SK-N-SH (cell line): ENCODE data around the gene RAB7A. TPM values are rescaled to one million over a fixed set of nuclear protein-coding genes. Genes with fewer than 3 reads are reported as not detected.
A peak's percentile ranks its signal among the peaks of the same experiment; 100 is the strongest.

Experiments
- CTCF ChIA-PET: fragments of 300-600, 350-600 bp; formaldehyde crosslinking; extraction: SDS; loops from one replicate; lab custom pipeline; 2021; lab: Yijun Ruan, JAX
- POLR2A ChIA-PET: fragments of 350-600 bp; sonication (Branson Sonifier 250); formaldehyde crosslinking; extraction: SDS; loops from one replicate; lab custom pipeline; 2020; ENCODE audit warnings: antibody characterized with exemption, inconsistent platforms; lab: Yijun Ruan, JAX
- DNase-seq: peaks from one replicate; pipeline ENCODE4 v3.0.0; 2012
- H2AFZ ChIP-seq: fragments of 200-600 bp; sonication (generic); 2 replicates; pipeline ENCODE4 v1.8.1; 2016; ENCODE audit warnings: antibody characterized with exemption, mild to moderate bottlenecking, low read depth
- H3F3A ChIP-seq: fragments of 200-600 bp; sonication (generic); replicated peaks from 2 replicates; pipeline ENCODE3; 2016; ENCODE audit warnings: antibody characterized with exemption, mild to moderate bottlenecking; ENCODE audit not compliant: insufficient read depth
- H3K27ac ChIP-seq, 2 experiments: fragments of 200-500 bp in 1 of 2; fragments of 200-600 bp in 1 of 2; sonication (Bioruptor generic) in 1 of 2; sonication (generic), shearing (Covaris generic) in 1 of 2; 2 replicates each; pipeline versions ENCODE4 v1.5.1 to v1.6.1; 2014 to 2016; ENCODE audit warnings: low read depth in 2 of 2, inconsistent platforms in 1 of 2, low read length in 1 of 2, mild to moderate bottlenecking in 1 of 2, mixed read lengths in 1 of 2
- H3K27me3 ChIP-seq: fragments of 200-600 bp; sonication (generic), shearing (Covaris generic); 2 replicates; pipeline ENCODE4 v1.6.1; 2016; ENCODE audit warnings: mixed run types; ENCODE audit not compliant: insufficient read depth
- H3K36me3 ChIP-seq, 2 experiments: fragments of 200-500 bp in 1 of 2; fragments of 200-600 bp in 1 of 2; sonication (Bioruptor generic) in 1 of 2; sonication (generic) in 1 of 2; replicated peaks in 1 of 2; 2 replicates each; pipeline versions ENCODE3 to v1.5.1; 2014 to 2016; ENCODE audit warnings: low read length in 1 of 2, mild to moderate bottlenecking in 1 of 2; ENCODE audit not compliant: insufficient read depth in 2 of 2, control insufficient read depth in 1 of 2
- H3K4me1 ChIP-seq, 2 experiments: fragments of 200-500 bp in 1 of 2; fragments of 200-600 bp in 1 of 2; sonication (Bioruptor generic) in 1 of 2; sonication (generic), shearing (Covaris generic) in 1 of 2; 2 replicates each; pipeline versions ENCODE4 v1.5.1 to v1.6.1; 2014 to 2016; ENCODE audit warnings: low read depth in 1 of 2, low read length in 1 of 2, mixed run types in 1 of 2; ENCODE audit not compliant: insufficient read depth in 2 of 2, control insufficient read depth in 1 of 2
- H3K4me2 ChIP-seq: fragments of 200-600 bp; sonication (generic), shearing (Covaris generic); 2 replicates; pipeline ENCODE4 v1.6.1; 2017; ENCODE audit warnings: mixed run types
- H3K4me3 ChIP-seq, 2 experiments: fragments of 200-500 bp in 1 of 2; fragments of 200-600 bp in 1 of 2; sonication (Bioruptor generic) in 1 of 2; sonication (generic), shearing (Covaris generic) in 1 of 2; 2 replicates each; pipeline versions ENCODE4 v1.5.1 to v1.8.1; 2014 to 2016; ENCODE audit warnings: low read depth in 2 of 2, inconsistent platforms in 1 of 2, low read length in 1 of 2, mild to moderate bottlenecking in 1 of 2, mixed read lengths in 1 of 2, moderate library complexity in 1 of 2
- H3K79me2 ChIP-seq: fragments of 200-600 bp; sonication (generic); 2 replicates; pipeline ENCODE4 v1.8.1; 2017; ENCODE audit warnings: mild to moderate bottlenecking; ENCODE audit not compliant: insufficient read depth
- H3K9ac ChIP-seq: fragments of 200-600 bp; sonication (generic); 2 replicates; pipeline ENCODE4 v1.6.1; 2017; ENCODE audit warnings: mixed run types
- H3K9me2 ChIP-seq: fragments of 200-600 bp; sonication (generic); 2 replicates; pipeline ENCODE4 v1.6.1; 2017; ENCODE audit warnings: mixed run types
- H3K9me3 ChIP-seq: fragments of 200-600 bp; sonication (generic); 2 replicates; pipeline ENCODE4 v1.6.1; 2017; ENCODE audit warnings: mixed run types, mild to moderate bottlenecking, moderate library complexity
- H4K20me1 ChIP-seq: fragments of 200-600 bp; sonication (generic); 2 replicates; pipeline ENCODE4 v1.6.1; 2017; ENCODE audit warnings: mild to moderate bottlenecking, mixed run types; ENCODE audit not compliant: insufficient read depth
- EP300 ChIP-seq, 2 experiments: IDR thresholded peaks; 2 replicates each; pipeline versions ENCODE4 v1.4.0 to v1.6.1; 2012; ENCODE audit warnings: borderline replicate concordance in 1 of 2, low read depth in 1 of 2, low read length in 1 of 2
- FOSL2 ChIP-seq: IDR thresholded peaks from 2 replicates; pipeline ENCODE4 v1.4.0; 2012; ENCODE audit warnings: low read depth, mild to moderate bottlenecking, moderate library complexity, borderline replicate concordance
- GABPA ChIP-seq: IDR thresholded peaks from 2 replicates; pipeline ENCODE4 v1.4.0; 2012; ENCODE audit warnings: low read depth, mild to moderate bottlenecking
- GATA2 ChIP-seq: sonication (generic); formaldehyde crosslinking; IDR thresholded peaks from 2 replicates; pipeline ENCODE4 v1.5.0; 2020; ENCODE audit warnings: mild to moderate bottlenecking, missing genetic modification reagents
- MEF2A ChIP-seq: IDR thresholded peaks from 2 replicates; pipeline ENCODE4 v1.4.0; 2012; ENCODE audit warnings: low read depth, borderline replicate concordance
- NFIC ChIP-seq: IDR thresholded peaks from 2 replicates; pipeline ENCODE4 v1.4.0; 2012; ENCODE audit warnings: borderline replicate concordance
- NRF1 ChIP-seq: IDR thresholded peaks from 2 replicates; pipeline ENCODE4 v1.6.1; 2012; ENCODE audit warnings: low read depth, mild to moderate bottlenecking, low read length
- POLR2AphosphoS5 ChIP-seq: IDR thresholded peaks from 2 replicates; pipeline ENCODE4 v1.6.1; 2012; ENCODE audit warnings: low read depth, low read length
- RXRA ChIP-seq: IDR thresholded peaks from 2 replicates; pipeline ENCODE4 v1.4.0; 2012; ENCODE audit warnings: low read depth, mild to moderate bottlenecking, borderline replicate concordance
- SMC3 ChIP-seq: IDR thresholded peaks from 2 replicates; pipeline ENCODE4 v1.6.1; 2012; ENCODE audit warnings: low read depth, low read length, improper control_type of control experiment
- TAF1 ChIP-seq: IDR thresholded peaks from 2 replicates; pipeline ENCODE4 v1.6.1; 2012; ENCODE audit warnings: low read depth, mild to moderate bottlenecking, low read length, moderate library complexity, borderline replicate concordance
- YY1 ChIP-seq: IDR thresholded peaks from 2 replicates; pipeline ENCODE4 v1.4.0; 2012; ENCODE audit warnings: low read depth, mild to moderate bottlenecking
- polyA plus RNA-seq, 3 experiments: library from polyadenylated mRNA; depleted of rRNA; stranded (reverse); fragments of >200 nt; gene quantifications; 2 replicates each; pipeline ENCODE4 v1.2.3, GENCODE V29; 2012
- TF ChIP-seq, protein P1 (sequence below): IDR thresholded peaks from 2 replicates; pipeline ENCODE4 v1.4.0; 2012; ENCODE audit warnings: low read depth, borderline replicate concordance
- TF ChIP-seq, protein P2 (sequence below): IDR thresholded peaks from 2 replicates; pipeline ENCODE4 v1.4.0; 2012; ENCODE audit warnings: low read depth, borderline replicate concordance
- TF ChIP-seq, protein P3 (sequence below): IDR thresholded peaks from 2 replicates; pipeline ENCODE4 v1.6.1; 2012; ENCODE audit warnings: mild to moderate bottlenecking, low read depth, low read length, moderate library complexity
- TF ChIP-seq, protein P4 (sequence below): IDR thresholded peaks from 2 replicates; pipeline ENCODE4 v1.4.0; 2012; ENCODE audit warnings: low read depth
- TF ChIP-seq, protein P5 (sequence below): IDR thresholded peaks from 2 replicates; pipeline ENCODE4; 2012

Gene RAB7A
- polyA plus RNA-seq, 1 of the 3 experiments (the other 2 are of a cell fraction) = 271 TPM

DNA sequence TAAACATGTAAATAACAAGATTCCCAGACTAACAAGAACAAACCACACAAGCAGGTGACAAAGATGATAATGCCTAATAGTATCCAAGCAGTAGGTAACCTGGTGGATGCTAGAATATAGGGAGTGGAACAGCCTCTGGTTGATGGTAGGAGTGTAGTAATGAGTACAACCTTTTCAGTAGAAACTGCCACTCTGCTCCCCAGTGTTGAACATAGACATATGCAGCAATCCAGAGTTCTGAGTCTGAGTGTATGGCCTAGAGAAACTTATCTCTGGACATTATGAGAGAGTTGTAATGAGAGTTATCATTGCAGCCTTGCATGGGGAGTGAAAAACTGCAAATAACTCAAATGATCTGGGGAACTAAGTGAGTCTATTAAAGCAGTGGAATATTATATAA, 77.3 kb downstream of the RAB7A start:
- Histone ChIP-seq H3K27ac (peak overlapping the region in 1 of 2 experiments; percentile 4; a peak in 1 of 4 replicates), H3K9me3 (no peaks in the 10 kb centered on the region), H3F3A (peaks cover 4% of the 10 kb centered on the region), H4K20me1 (peaks cover 21% of the 10 kb centered on the region), H3K36me3 (peaks cover 53 to 69% of the 10 kb centered on the region in 2 experiments), H3K4me1 (peaks cover 0 to 13% of the 10 kb centered on the region in 2 experiments), H3K4me3 (no peak overlapping the region), H3K79me2 (peaks cover 50% of the 10 kb centered on the region), H2AFZ (no peak overlapping the region), H3K9ac (no peak overlapping the region), H3K27me3 (no peaks in the 10 kb centered on the region), H3K9me2 (no peaks in the 10 kb centered on the region), H3K4me2 (no peak overlapping the region)
- DNase-seq = no peak
- POLR2A ChIA-PET = no interaction called here
- CTCF ChIA-PET = interaction anchor here (1.5 kb wide), 1 partner anchor 11 kb away, joined by 6 read pairs; no protein-coding TSS in a partner anchor
- TF ChIP-seq GABPA = no peak
- TF ChIP-seq RXRA = no peak
- TF ChIP-seq, protein P1, sequence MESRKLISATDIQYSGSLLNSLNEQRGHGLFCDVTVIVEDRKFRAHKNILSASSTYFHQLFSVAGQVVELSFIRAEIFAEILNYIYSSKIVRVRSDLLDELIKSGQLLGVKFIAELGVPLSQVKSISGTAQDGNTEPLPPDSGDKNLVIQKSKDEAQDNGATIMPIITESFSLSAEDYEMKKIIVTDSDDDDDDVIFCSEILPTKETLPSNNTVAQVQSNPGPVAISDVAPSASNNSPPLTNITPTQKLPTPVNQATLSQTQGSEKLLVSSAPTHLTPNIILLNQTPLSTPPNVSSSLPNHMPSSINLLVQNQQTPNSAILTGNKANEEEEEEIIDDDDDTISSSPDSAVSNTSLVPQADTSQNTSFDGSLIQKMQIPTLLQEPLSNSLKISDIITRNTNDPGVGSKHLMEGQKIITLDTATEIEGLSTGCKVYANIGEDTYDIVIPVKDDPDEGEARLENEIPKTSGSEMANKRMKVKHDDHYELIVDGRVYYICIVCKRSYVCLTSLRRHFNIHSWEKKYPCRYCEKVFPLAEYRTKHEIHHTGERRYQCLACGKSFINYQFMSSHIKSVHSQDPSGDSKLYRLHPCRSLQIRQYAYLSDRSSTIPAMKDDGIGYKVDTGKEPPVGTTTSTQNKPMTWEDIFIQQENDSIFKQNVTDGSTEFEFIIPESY = no peak
- no peak for TF ChIP-seq YY1
- no peak for TF ChIP-seq EP300 (IDR thresholded peaks at IDR 0.05; ENCODE audit: borderline replicate concordance in 1 of 2, low read depth in 1 of 2, low read length in 1 of 2)
- TF ChIP-seq TAF1 = no peak
- TF ChIP-seq, protein P2, sequence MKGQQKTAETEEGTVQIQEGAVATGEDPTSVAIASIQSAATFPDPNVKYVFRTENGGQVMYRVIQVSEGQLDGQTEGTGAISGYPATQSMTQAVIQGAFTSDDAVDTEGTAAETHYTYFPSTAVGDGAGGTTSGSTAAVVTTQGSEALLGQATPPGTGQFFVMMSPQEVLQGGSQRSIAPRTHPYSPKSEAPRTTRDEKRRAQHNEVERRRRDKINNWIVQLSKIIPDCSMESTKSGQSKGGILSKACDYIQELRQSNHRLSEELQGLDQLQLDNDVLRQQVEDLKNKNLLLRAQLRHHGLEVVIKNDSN = no peak
- TF ChIP-seq MEF2A = no peak
- no peak for TF ChIP-seq POLR2AphosphoS5
- no peak for TF ChIP-seq GATA2 (CRISPR knock-in tag)
- no peak for TF ChIP-seq SMC3
- TF ChIP-seq, protein P3, sequence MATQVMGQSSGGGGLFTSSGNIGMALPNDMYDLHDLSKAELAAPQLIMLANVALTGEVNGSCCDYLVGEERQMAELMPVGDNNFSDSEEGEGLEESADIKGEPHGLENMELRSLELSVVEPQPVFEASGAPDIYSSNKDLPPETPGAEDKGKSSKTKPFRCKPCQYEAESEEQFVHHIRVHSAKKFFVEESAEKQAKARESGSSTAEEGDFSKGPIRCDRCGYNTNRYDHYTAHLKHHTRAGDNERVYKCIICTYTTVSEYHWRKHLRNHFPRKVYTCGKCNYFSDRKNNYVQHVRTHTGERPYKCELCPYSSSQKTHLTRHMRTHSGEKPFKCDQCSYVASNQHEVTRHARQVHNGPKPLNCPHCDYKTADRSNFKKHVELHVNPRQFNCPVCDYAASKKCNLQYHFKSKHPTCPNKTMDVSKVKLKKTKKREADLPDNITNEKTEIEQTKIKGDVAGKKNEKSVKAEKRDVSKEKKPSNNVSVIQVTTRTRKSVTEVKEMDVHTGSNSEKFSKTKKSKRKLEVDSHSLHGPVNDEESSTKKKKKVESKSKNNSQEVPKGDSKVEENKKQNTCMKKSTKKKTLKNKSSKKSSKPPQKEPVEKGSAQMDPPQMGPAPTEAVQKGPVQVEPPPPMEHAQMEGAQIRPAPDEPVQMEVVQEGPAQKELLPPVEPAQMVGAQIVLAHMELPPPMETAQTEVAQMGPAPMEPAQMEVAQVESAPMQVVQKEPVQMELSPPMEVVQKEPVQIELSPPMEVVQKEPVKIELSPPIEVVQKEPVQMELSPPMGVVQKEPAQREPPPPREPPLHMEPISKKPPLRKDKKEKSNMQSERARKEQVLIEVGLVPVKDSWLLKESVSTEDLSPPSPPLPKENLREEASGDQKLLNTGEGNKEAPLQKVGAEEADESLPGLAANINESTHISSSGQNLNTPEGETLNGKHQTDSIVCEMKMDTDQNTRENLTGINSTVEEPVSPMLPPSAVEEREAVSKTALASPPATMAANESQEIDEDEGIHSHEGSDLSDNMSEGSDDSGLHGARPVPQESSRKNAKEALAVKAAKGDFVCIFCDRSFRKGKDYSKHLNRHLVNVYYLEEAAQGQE = no peak
- TF ChIP-seq NFIC = no peak
- TF ChIP-seq, protein P4, sequence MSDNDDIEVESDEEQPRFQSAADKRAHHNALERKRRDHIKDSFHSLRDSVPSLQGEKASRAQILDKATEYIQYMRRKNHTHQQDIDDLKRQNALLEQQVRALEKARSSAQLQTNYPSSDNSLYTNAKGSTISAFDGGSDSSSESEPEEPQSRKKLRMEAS = no peak
- no peak for TF ChIP-seq NRF1
- no peak for TF ChIP-seq FOSL2
- TF ChIP-seq, protein P5, sequence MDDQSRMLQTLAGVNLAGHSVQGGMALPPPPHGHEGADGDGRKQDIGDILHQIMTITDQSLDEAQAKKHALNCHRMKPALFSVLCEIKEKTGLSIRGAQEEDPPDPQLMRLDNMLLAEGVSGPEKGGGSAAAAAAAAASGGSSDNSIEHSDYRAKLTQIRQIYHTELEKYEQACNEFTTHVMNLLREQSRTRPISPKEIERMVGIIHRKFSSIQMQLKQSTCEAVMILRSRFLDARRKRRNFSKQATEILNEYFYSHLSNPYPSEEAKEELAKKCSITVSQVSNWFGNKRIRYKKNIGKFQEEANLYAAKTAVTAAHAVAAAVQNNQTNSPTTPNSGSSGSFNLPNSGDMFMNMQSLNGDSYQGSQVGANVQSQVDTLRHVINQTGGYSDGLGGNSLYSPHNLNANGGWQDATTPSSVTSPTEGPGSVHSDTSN = no peak
